Choroid plexus epithelial cell (primary cell): ENCODE results near the gene TNFRSF1B.

ENCODE experiments used
- DNase-seq: peaks from one replicate; pipeline ENCODE4 v3.0.0-alpha.2; 2010; ENCODE audit warnings: low read depth
- H3K4me3 ChIP-seq: 2 replicates; pipeline ENCODE4 v1.5.1; 2011; ENCODE audit warnings: low read depth, mild to moderate bottlenecking, control low read depth, low read length, moderate library complexity
- CTCF ChIP-seq: conservative IDR thresholded peaks from 2 replicates; pipeline ENCODE4 v1.5.1; 2011; ENCODE audit warnings: low read depth, mild to moderate bottlenecking, control low read depth, inconsistent platforms, low read length, moderate library complexity

The TNFRSF1B gene

GRCh38 chr1:12204754-12205658 is 38.2 kb downstream of the TNFRSF1B start:
- no peak for TF ChIP-seq CTCF
- DNase-seq, result no peak
- no peak overlapping the region for H3K4me3 ChIP-seq

- TF ChIP-seq CTCF, result no peak
- no peak overlapping the region for H3K4me3 ChIP-seq
- DNase-seq, result no peak
Observed at GRCh38 chr1:12206238-12206637, 39.4 kb downstream of the TNFRSF1B start.

- no peak for DNase-seq
- no peak for TF ChIP-seq CTCF
- H3K4me3 ChIP-seq, result no peak overlapping the region
Observed at GRCh38 chr1:12206792-12207424, 40.1 kb downstream of the TNFRSF1B start.

DNA sequence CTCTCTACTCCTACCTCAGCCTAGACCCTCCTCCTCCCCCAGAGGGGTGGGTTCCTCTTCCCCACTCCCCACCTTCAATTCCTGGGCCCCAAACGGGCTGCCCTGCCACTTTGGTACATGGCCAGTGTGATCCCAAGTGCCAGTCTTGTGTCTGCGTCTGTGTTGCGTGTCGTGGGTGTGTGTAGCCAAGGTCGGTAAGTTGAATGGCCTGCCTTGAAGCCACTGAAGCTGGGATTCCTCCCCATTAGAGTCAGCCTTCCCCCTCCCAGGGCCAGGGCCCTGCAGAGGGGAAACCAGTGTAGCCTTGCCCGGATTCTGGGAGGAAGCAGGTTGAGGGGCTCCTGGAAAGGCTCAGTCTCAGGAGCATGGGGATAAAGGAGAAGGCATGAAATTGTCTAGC is 41.5 kb downstream of the TNFRSF1B start:
- no peak for TF ChIP-seq CTCF
- no peak for DNase-seq
- H3K4me3 ChIP-seq, result no peak overlapping the region

DNA sequence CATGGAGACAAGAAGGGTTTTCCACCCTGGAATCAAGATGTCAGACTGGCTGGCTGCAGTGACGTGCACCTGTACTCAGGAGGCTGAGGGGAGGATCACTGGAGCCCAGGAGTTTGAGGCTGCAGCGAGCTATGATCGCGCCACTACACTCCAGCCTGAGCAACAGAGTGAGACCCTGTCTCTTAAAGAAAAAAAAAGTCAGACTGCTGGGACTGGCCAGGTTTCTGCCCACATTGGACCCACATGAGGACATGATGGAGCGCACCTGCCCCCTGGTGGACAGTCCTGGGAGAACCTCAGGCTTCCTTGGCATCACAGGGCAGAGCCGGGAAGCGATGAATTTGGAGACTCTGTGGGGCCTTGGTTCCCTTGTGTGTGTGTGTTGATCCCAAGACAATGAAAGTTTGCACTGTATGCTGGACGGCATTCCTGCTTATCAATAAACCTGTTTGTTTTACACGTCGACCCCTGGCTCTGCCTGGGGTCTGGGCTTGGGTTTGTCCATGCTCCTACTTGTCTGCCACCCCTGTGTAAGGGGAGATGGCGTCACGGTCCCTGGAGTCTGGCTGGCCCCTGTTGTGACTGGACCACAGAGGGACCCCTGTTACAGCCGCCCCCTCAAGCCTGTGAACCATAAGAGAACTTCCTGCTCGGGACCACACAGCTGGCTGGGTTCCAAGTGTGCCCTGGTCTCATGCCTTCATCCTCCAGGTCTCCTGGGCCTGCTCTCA is 42.1 kb downstream of the TNFRSF1B start:
- no peak overlapping the region for H3K4me3 ChIP-seq
- DNase-seq, result peak; percentile 84
- TF ChIP-seq CTCF, result peak; percentile 93

DNA sequence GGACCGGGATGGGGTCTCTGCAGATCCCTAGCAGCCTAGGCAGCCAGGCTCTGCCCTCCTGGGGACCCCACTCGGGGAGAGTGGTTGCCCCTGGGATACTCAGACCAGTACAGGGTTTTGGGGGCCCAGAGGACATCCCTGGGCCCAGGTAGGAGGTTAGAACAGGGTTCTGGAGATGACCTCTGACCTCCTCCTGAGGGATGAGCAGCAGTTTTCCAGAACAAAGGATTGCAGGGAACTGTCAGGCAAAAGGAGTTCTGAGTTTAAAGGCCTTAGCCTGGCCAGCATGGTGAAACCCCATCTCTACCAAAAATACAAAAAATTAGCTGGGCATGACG is 42.7 kb downstream of the TNFRSF1B start:
- H3K4me3 ChIP-seq, result no peak overlapping the region
- TF ChIP-seq CTCF, result no peak
- DNase-seq, result no peak
